Caki2 (cell line): Measurements from ENCODE around the gene ESR1. TPM values are rescaled to one million over a fixed set of nuclear protein-coding genes. Genes with fewer than 3 reads are reported as not detected.

Experiments used
- DNase-seq: peaks from one replicate; pipeline ENCODE4 v3.0.0-alpha.2; 2015; ENCODE audit warnings: low read depth
- in situ Hi-C: cut with HindIII; loops from 2 replicates; pipeline ENCODE4 v1.10.0; 2016; ENCODE audit warnings: low sequenced_read_pairs, low pct_unique_long_range_greater_than_20kb, mixed read lengths
- total RNA-seq: library from RNA; depleted of rRNA; stranded (reverse); fragments of >200 nt; shearing (Covaris generic); gene quantifications from 2 replicates; pipeline ENCODE4 v1.2.3, GENCODE V29; 2014; ENCODE audit warnings: low replicate concordance; rRNA removed

The ESR1 gene
- total RNA-seq = not detected in 2 replicates

DNA sequence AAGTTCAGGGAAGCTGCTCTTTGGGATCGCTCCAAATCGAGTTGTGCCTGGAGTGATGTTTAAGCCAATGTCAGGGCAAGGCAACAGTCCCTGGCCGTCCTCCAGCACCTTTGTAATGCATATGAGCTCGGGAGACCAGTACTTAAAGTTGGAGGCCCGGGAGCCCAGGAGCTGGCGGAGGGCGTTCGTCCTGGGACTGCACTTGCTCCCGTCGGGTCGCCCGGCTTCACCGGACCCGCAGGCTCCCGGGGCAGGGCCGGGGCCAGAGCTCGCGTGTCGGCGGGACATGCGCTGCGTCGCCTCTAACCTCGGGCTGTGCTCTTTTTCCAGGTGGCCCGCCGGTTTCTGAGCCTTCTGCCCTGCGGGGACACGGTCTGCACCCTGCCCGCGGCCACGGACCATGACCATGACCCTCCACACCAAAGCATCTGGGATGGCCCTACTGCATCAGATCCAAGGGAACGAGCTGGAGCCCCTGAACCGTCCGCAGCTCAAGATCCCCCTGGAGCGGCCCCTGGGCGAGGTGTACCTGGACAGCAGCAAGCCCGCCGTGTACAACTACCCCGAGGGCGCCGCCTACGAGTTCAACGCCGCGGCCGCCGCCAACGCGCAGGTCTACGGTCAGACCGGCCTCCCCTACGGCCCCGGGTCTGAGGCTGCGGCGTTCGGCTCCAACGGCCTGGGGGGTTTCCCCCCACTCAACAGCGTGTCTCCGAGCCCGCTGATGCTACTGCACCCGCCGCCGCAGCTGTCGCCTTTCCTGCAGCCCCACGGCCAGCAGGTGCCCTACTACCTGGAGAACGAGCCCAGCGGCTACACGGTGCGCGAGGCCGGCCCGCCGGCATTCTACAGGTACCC lies at the start of gene ESR1:
ESR1 (plus strand) TSS at position 170 of the 858 bp plus-strand sequence; CDS start at position 401, 231 bp downstream.
- DNase-seq = no peak
- in situ Hi-C loops = no loop called here

DNA sequence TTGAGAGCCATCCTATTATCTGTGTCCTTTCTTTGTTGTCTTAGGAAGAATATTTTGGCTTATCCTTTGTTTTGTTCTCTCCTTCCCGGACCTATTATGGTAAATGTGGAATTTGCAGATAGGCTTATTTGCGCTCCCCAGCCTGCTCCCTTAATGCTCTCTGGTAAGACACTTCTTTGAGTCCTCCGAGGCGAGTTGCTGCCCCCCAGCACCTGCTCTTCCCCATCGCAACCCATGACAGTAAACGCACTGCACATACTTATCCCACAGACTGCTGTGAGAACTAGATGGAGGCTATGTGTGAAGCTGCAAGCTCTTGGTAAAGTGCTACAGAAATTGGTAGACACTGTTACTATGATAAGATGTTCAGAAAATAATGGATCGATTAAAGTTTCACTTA lies 47.0 kb upstream of the ESR1 start:
- no peak for DNase-seq
- in situ Hi-C loops = no loop called here

- no peak for DNase-seq
- in situ Hi-C loops = no loop called here
Observed at GRCh38 chr6:151761851-151762250, 45.6 kb upstream of the ESR1 start.

- in situ Hi-C loops = no loop called here
- no peak for DNase-seq
Observed at GRCh38 chr6:151762817-151763216, 44.7 kb upstream of the ESR1 start.

DNA sequence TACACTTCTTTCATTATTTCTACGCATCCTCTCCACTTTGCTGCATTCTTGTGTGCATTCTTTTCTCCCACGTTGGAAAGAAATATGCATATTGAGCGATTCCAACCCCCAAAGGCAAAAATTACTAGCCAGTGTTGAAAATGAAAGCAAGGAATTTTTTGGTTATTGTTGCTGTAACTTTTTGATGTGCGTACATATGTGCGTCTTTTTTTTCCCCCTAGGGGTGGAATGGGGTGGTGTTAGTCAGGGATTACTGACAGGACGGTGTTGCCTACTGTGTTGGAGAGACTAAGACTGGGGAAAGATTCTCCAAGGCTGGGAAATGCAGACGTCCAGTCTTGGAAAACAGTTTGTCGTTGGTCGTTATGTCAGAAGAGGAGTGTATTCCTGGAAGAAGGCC lies 44.2 kb upstream of the ESR1 start:
- no peak for DNase-seq
- in situ Hi-C loops = no loop called here

GRCh38 chr6:151763938-151764680 lies 43.4 kb upstream of the ESR1 start:
- DNase-seq = peak; percentile 84
- in situ Hi-C loops = no loop called here

GRCh38 chr6:151765444-151765886 lies 42.0 kb upstream of the ESR1 start:
- in situ Hi-C loops = no loop called here
- DNase-seq = peak; percentile 59

DNA sequence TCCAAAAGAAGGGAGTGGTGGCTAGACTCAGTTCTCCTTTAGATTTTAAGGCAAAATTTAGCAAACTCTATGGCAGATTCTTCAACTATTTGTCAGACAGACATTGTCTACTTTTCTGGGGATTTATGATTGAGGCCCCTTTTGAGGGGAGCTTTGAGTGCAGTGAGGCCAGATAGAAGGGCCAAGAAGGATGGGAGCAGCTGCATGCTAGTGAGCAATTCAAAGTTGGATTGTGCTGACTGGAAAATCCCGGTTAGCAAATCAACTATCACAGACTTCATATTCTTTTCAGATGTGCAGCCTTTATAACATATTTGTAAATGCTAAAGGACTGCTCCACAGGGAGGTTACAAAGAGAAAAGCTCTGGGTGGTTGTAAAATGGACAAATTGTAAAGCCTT lies 35.0 kb upstream of the ESR1 start:
- in situ Hi-C loops = no loop called here
- no peak for DNase-seq

DNA sequence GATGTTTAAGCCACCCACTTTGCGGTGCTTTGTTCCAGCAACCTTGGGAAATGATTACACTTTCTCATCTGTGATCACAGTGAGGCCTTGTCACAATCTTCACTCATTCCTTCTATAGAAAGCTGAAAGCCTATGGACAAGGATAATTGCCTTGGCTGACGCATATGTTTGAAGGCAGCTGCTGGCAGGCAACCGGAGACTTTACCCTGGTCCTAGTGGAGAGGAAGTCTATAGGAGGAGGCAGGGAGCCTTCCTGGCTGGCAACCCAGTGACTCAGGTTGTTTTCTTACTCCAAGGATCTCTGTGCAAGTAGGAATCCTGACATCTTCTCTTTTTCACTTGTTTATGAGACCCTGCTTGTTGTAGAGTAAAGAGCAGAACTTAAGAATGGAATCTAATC lies 34.1 kb upstream of the ESR1 start:
- DNase-seq = no peak
- in situ Hi-C loops = no loop called here

GRCh38 chr6:151782560-151782959 lies 24.9 kb upstream of the ESR1 start:
- no peak for DNase-seq
- in situ Hi-C loops = no loop called here

GRCh38 chr6:151783692-151784091 lies 23.8 kb upstream of the ESR1 start:
- no peak for DNase-seq
- in situ Hi-C loops = no loop called here

DNA sequence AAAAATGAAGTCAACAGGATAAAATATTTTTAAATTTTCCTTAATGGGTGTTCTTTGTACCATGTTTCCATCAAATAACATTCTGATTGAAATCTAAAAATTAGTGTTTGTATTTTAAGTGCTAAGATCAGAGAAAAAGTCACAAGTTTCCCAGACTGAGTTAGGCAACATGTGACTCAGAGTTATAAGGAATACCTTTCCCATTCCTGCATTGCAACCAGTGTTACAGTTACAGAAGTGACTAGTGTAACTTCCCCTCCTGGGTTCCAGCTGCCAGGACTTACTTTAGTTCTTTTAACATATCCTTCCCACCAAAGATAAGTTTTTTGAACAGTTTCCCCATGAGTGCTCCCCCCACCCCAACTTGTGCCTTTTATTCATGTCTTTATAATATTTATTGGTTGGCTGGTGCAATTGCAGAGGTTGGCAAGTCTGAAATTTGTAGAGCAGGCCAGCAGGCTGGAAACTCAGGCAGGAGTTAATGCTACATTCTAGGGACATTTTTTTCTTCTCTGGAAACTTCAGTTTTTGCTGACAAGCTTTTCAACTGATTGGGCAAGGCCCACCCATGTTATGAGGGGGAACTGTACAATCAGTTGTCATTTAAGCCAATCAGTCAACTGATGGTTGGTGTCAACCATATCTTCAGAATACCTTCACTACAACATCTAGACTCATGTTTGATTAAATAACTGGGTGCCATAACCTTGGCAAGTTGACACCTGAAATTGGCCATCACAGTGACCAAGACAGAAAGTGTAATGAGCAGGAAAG lies 22.9 kb upstream of the ESR1 start:
- in situ Hi-C loops = no loop called here
- no peak for DNase-seq

- in situ Hi-C loops = no loop called here
- DNase-seq = no peak
Observed at GRCh38 chr6:151796842-151797530, 10.5 kb upstream of the ESR1 start.

GRCh38 chr6:151803743-151804142 lies 3.7 kb upstream of the ESR1 start:
- in situ Hi-C loops = no loop called here
- no peak for DNase-seq

- no peak for DNase-seq
- in situ Hi-C loops = no loop called here
Observed at GRCh38 chr6:151804585-151805285, 2.7 kb upstream of the ESR1 start.

- in situ Hi-C loops = no loop called here
- DNase-seq = no peak
Observed at GRCh38 chr6:151805286-151805840, 2.1 kb upstream of the ESR1 start.

DNA sequence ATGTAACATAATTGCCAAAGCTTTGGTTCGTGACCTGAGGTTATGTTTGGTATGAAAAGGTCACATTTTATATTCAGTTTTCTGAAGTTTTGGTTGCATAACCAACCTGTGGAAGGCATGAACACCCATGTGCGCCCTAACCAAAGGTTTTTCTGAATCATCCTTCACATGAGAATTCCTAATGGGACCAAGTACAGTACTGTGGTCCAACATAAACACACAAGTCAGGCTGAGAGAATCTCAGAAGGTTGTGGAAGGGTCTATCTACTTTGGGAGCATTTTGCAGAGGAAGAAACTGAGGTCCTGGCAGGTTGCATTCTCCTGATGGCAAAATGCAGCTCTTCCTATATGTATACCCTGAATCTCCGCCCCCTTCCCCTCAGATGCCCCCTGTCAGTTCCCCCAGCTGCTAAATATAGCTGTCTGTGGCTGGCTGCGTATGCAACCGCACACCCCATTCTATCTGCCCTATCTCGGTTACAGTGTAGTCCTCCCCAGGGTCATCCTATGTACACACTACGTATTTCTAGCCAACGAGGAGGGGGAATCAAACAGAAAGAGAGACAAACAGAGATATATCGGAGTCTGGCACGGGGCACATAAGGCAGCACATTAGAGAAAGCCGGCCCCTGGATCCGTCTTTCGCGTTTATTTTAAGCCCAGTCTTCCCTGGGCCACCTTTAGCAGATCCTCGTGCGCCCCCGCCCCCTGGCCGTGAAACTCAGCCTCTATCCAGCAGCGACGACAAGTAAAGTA lies 547 bp upstream of the ESR1 start:
- in situ Hi-C loops = no loop called here
- DNase-seq = no peak
